HG03558 (cell line): ENCODE results near the gene GOLGA6D.
"Not testable (repeated sequence)": the region's sequence is repeated elsewhere in the genome, so short reads cannot be mapped to it uniquely, and the experiment has no call there.

Experiments used
- ATAC-seq: cut with Tn5 transposase; IDR thresholded peaks from one replicate; pipeline ENCODE4 v1.9.1; 2021; ENCODE audit warnings: moderate number of reproducible peaks; ENCODE audit not compliant: unreplicated experiment; ENCODE audit errors: extremely low read depth

GOLGA6D gene, protein sequence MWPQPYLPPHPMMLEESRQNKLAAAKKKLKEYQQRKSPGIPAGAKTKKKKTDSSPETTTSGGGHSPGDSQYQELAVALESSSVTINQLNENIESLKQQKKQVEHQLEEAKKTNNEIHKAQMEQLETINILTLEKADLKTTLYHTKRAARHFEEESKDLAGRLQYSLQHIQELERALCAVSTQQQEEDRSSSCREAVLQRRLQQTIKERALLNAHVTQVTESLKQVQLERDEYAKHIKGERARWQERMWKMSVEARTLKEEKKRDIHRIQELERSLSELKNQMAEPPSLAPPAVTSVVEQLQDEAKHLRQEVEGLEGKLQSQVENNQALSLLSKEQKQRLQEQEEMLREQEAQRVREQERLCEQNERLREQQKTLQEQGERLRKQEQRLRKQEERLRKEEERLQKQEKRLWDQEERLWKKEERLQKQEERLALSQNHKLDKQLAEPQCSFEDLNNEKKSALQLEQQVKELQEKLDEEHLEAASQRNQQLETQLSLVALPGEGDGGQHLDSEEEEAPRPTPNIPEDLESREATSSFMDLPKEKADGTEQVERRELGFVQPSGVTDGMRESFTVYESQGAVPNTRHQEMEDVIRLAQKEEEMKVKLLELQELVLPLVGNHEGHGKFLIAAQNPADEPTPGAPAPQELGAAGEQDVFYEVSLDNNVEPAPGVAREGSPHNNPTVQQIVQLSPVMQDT

DNA sequence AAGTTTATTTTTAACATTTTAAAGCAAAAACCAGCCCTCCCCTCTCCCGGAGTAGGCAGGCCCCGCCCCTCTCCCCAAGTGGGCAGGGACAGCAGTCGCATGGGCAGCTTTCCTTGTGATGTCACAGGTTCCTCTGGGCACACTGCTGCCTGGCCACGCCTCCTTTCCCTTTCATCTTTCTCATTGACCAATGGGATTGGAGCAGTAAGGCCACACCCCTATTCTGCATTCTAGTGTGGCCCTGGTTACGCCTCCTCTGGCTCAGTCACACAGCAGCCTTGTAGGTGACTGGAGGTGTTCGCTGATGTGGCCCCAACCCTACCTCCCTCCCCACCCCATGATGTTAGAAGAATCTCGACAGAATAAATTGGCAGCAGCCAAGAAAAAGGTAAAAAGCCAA lies at the start of gene GOLGA6D:
Gene GOLGA6D (plus strand): TSS at position 264 of the 400 bp plus-strand sequence. CDS start 41 bp downstream, at position 305.
- not testable (repeated sequence) for ATAC-seq

DNA sequence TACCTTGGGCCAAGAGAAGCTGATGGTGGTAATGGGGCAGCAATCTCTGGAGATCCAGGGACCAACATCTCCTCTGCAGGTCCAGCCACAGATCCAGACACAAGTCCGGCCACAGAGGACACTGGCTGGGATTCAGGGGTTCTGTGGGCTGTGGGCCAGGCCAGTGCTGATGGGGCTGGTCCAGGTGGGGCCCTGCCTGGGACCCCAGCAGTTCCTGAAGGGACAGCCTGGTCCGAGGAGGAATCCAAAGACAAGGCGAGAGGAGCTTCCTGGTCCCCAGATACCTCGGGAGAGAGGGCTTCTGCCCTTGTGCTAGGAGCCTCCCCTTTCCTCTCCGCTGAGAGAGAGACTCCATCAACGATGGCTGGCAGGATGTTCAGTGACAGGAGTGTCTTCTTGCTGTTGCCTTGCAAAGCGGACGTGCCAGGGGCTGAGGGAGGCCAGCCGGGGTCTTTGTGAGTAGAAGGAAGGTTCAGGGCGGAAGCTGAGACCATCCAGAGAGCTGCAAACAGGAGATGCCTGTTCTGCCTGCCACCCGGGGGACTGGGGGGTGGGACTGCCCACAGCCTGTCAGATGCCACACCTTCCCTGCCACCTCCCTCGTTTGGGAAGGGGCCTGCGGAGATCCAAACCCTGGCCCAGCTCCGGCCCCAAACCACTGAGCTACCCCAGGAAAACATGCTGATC lies 49.0 kb upstream of the GOLGA6D start:
- ATAC-seq, result no peak

DNA sequence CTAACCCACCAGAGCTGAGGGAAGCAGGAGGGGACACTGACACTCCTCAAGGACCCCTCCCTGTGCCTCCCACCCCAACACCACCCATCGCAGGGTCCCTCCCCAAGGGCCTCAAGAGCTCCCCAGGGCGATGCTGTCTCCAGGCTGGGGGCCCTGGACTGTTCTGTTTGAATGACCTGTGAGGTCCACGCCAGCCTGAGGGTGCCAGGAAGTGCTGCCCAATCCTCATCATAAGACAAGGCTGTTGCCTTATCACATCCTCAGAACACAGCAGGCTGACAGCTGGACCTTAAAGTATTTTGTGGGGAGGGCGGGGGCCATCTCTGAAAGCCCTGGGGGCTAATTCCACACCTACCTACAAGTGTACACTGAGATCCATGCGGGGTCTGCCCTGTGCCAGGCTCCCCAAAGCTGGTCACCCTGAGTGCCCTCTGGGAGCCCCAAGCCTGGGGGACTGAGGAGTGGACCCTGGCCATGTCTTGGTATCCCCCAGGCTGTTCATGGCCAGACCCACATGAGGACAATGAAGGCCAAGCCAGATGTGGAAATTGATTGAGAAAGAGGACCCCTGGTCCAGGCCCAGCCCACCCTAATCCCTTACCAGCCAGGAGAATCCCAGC lies 48.3 kb upstream of the GOLGA6D start:
- no peak for ATAC-seq

DNA sequence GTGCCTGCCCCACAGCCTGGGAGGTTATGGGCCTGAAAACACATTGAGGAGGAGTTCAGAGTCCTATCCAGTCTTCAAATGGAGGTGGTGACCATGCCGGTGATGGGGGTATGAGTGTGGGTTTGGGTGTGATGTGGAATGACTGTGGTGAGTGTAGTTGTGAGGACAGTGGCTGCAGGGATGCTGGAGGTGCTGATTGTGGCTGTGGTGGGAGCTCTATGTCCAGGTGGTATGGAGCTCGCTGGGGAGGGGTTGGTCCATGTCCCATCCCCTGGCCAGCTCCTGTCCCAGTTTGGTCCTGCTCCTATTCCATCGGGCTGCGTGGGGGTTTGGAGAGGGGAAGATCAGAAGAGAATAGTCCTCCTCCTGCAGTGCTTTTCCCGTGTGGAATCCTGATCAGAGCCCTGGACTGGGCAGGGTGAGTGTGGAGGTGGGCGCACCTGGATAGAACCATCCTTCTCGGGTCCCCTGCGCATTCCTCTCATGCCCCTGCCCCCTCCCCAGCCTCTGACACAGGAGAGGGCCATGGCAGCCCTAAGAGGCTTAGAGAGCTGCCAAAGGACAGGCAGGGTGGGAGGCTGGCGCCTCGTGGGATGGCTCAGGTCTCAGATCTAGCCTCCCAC lies 47.5 kb upstream of the GOLGA6D start:
- ATAC-seq, result no peak

DNA sequence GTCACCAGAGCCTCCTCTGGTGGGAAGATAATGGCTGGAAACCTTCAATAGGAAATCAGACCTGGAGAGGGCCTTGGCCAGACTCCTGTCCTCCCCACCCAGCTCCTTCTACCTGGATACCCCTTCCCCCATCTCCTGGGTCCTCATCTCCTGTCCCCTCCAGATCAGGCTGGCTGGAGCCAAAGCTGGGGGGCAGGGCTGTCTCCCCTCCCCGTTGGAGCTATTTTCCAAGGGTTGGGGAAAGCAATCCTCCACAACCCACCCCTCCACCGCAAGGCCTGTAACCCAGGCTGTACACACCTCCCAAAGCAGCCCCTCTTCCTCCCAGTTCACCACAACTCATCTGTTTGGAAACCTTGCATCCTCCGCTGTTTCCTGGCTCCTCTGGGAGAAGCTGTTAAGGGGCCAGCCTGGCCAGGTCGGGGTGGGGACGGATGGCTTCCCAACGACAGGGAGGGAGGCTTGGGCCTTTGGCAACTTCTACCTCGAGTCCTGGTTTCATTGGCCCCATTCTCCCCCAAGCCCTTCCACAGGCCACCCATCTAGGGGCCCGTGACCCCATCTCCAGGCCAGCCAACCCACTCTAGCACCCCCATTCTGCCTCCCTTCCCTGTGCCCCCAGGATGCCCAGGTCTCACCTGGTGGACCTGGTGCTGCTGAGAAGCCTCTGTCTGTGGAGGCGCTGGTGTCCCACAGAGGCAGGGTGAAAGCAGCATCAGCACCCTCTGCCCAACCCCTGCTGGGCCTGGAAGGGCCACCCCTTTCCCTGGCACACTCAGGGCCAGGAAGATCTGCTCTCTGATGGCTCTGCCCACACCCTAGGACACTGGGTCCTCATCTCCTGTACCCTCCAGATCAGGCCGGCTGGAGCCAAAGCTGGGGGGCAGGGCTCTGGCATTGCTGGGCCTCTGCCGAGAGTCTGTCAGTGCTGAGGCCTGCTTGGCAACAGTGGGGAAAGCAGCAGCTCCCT lies 46.6 kb upstream of the GOLGA6D start:
- no peak for ATAC-seq

DNA sequence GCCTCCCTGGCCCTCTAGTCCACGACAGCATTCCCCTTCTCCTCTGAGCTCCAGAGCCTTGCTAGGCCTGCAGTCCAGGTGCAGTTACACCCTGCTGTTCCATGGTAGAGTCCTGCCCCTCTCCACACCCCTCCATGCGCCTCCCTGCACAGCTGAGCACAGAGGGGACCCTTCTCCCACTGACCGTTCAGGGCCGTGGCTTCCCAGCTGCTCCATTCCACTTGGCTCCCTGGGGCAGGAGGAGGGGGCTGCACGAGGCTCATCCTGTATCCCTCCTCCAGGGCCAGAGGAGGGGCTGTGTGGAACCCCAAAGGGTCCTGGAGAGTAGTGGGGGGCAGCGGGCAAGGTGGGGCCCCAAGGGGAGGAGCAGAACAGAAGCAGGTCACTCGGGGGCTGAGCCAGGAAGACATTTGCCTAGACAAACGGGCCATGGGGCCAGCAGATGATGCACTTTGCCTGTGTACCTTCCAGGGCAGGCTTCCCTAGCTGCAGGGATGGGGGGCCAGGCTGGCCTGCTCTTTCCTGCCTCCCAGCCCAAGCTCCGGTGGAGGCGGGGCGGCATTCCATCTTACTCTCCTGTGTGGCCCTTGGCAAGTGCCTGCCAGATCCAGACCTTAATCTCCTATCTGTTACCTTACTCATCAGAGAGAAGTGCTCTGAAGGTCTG lies 45.2 kb upstream of the GOLGA6D start:
- no peak for ATAC-seq

DNA sequence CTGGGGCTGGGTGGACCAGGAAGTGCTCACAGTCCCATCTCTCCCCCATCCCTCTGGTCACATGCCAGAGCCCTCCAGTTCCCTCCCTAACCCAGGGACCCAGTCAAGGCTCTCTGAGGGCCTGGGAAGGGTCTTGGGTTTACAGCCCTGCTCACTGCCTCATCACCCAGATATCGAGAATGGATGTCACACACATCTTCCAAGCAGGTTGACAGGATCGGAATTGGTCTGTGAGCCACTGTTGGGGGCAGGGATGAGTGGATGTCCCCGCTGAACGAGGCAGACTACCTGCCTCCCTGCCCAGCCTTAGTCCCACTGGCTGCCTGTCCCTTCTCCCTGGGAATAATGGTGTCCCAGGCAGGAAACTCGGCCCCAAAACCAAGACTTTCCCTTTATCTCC lies 44.5 kb upstream of the GOLGA6D start:
- no peak for ATAC-seq

DNA sequence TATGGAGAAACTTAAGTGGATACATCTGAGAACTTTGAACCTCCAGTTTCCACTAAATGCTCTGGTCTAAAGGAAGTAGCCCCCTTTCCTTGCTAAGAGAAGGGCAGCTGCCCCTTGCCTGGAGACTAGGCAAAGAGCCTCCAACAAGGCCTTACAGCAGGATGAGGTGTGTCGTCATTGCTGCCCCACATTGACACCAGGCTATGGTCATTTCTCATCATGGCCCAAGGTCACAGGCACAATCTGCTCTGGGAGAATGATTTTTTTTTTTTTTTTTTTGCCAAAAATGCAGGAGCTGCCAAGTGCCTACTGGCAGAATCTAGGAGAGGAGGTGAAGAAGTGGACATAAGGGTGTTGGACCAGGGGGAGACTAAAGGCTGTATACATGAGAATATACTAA lies 36.9 kb upstream of the GOLGA6D start:
- ATAC-seq, result not testable (repeated sequence)

DNA sequence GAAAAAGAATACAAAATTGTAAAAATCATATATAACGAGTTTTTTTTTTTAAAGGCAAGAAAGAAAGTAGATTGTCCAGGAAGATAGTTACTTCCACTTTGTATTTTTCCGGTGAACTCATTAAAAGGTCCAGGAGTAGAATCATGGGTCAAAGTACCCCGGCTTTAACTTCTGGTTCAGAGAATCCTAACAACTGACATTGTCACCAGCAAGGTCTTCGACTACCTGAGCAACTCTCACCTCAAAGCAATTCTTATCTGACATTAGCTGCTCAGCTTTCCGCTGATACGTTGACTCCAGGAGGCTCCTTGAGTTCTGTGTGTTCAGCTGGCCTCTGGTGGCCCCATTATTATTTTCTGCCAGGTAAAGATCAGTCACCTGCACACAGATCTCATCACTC lies 33.6 kb upstream of the GOLGA6D start:
- not testable (repeated sequence) for ATAC-seq

DNA sequence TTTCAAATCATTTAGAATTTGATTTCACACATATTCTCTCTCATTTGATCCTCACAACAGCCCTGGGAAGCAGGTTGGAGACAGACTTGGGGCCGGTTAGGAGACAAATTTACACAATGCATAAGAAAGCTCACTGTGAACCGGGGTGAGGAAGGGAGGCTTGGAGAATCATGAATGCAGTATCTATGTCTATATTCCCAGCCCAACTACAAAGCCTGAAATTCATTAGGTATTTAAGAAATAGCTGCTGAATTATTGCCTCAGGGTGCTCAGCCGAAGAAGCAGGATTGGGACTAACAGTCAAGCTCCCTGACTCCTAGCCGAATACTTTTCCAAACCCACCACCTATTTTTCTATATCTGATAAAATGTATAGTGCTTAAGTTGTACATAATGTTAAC lies 32.9 kb upstream of the GOLGA6D start:
- no peak for ATAC-seq

DNA sequence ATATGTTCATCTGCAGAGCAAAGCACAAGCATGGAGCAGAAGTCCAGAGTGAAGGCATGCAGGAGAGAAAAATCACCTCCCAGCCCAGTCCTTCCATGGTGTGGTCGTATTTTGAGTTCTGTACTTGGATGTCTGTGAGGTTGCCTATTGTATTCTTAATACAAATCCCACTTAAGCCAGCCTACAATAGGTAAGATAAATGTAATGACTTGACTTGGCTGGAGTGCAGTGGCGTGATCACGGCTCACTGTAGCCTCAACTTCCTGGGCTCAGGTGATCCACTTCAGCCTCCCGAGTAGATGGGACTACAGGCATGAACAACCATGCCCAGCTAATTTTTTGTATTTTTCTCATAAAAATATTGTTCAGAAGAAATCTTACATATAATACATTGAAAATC lies 31.3 kb upstream of the GOLGA6D start:
- ATAC-seq, result not testable (repeated sequence)

DNA sequence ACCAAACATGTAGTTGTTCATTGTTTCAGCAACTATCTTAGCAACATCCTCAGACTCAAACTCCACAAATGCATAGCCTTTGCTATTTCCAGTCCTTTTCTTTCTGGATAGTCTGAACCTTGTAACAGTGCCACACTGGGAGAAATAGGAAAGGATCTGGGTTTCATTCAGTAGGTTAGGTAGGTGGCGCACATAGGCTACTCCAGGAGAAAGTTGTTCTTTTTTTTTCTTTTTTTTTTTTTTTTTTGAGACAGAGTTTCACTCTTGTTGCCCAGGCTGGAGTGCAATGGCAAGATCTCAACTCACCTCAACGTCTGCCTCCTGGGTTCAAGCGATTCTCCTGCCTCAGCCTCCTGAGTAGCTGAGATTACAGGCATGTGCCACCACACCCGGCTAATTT lies 30.4 kb upstream of the GOLGA6D start:
- ATAC-seq, result not testable (repeated sequence)

DNA sequence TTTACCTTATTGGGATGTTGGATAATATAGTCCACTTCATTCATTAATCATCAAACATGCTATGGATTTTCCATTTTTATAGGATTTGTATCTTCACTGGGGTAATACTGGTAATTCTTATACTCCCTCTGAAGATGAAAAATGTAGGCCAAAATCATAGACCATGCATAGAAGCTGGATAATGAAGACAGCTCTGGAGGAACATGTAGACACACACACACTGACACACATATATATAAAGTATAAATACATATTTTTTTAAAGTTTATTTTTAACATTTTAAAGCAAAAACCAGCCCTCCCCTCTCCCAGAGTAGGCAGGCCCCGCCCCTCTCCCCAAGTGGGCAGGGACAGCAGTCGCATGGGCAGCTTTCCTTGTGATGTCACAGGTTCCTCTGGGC lies 24.6 kb upstream of the GOLGA6D start, which contains the start of gene GOLGA6C:
Gene GOLGA6C (plus strand): TSS at position 301 of the 400 bp plus-strand sequence. CDS start 265 bp downstream, outside the sequence.
- not testable (repeated sequence) for ATAC-seq

DNA sequence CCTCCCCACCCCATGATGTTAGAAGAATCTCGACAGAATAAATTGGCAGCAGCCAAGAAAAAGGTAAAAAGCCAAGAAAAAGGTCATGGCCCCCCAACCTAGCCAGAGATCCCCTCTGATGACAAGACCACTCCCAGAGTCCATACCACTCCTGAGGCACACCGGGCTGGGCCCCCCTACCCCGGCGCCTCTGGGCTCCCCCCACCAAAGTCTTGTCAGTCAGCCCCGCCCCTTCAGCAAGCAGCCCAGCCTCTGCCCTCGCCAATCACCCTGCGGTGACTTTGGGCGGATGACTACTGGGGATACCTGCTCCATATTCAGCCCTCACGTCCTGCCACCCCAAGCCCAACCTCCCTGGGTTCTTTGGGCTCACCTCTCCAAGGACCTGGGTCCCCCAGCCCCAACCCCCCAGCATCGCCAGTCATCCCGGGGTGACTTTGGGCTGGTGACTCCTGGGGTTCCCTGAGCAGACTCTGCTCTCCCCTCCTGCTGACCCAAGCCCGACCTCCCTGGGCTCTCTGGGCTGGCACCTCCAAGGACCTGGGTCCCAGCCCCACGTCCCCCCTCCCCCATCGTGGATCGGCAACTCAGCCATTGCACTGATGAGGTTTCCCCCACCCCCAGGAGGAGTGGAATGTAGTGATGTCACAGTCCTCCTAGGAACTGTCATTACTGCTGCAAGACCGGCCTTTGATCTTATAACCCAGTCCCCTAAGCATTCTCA lies 23.9 kb upstream of the GOLGA6D start:
- not testable (repeated sequence) for ATAC-seq

DNA sequence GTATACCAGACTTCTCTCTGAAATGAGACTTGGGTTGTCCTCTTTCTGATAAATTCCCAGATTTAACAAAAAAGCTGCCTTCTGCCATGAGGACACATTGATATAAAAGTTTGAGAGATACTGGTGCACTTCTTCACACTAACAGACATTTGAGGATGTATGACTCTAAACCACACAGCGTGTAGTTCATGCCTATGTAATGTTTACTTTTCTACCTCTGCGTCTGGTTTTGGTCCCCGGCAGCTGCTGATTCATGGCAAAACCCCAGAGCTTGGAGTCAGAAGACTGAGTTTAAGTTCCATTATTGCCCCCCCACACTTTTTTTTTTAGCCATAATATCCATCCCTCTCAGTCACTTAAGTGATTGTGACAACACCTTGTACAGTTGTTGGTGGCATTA lies 22.8 kb upstream of the GOLGA6D start:
- ATAC-seq, result not testable (repeated sequence)

DNA sequence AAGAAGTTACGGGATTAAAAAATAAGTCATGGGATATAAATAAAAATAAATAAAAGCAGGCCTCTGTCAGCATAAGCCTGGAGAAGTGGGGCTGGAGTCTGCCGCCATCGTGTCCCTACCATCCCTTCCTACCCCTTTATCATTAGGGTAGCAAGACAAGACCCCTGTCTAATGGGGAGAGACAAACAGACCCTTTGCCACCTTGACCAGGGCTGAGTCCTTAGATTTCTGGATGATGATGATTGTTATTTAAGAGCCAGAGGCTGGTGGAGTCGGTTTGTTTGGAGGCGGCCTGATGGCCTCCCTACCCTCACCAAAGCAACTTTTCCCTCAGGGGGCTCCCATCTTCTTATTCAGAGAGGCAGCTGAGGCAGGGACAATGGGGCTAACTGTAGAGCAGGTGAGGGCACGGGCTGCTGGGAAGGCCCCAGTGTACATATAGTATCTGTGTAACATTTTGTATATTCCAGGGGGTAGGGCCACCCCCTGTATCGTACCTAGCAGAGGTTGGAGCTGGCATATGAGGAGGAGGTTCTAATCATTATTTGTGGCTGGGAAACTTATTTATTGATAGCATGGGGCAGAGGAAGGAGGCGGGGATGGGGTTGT lies 8.8 kb upstream of the GOLGA6D start:
- ATAC-seq, result not testable (repeated sequence)

DNA sequence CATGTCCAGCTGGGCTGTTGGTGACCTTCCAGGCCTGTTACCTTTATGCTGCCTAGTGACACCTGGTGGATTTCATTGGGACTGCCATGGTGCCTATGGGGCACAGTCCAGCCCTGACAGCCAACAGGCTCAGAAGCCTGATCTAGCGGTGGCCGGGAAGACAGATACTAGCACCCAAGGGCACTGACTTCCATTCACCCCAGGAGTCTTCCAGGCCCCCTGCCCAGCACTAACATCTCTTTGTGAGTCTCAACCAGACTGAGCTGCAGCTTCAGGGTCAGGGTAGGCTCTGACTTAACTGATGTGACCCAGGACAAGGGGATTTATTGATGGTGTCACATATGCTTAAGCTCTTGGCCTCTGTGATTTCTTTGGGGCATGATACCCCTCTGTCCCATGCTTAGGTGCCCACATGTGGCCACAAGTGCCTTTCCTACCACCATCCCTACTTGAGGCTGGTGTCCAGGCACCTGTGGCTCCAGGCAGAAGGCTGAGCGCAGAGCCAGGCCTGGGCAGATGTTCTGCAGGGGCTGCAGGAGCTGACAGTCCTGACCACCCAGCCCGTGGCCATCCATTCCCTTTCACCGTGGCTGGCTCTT lies 8.0 kb upstream of the GOLGA6D start:
- not testable (repeated sequence) for ATAC-seq
